D721Med (cell line): ENCODE data around the gene TSR3.
"Not testable (repeated sequence)": the region's sequence is repeated elsewhere in the genome, so short reads cannot be mapped to it uniquely, and the experiment has no call there.

ENCODE experiments used
- DNase-seq: peaks from one replicate; pipeline ENCODE4 v3.0.0; 2011; ENCODE audit warnings: low spot score; ENCODE audit not compliant: insufficient read length
- FAIRE-seq: peaks from 2 replicates; lab custom pipeline; 2011; peaks lifted over from hg19 to GRCh38; lab: Jason Lieb, UNC
- TF ChIP-seq, protein P1 (sequence below): IDR thresholded peaks from 2 replicates; pipeline ENCODE4 v1.5.1; 2012; ENCODE audit warnings: mild to moderate bottlenecking, control low read depth; ENCODE audit not compliant: insufficient read depth; ENCODE audit errors: missing control alignments

TSR3 gene

DNA sequence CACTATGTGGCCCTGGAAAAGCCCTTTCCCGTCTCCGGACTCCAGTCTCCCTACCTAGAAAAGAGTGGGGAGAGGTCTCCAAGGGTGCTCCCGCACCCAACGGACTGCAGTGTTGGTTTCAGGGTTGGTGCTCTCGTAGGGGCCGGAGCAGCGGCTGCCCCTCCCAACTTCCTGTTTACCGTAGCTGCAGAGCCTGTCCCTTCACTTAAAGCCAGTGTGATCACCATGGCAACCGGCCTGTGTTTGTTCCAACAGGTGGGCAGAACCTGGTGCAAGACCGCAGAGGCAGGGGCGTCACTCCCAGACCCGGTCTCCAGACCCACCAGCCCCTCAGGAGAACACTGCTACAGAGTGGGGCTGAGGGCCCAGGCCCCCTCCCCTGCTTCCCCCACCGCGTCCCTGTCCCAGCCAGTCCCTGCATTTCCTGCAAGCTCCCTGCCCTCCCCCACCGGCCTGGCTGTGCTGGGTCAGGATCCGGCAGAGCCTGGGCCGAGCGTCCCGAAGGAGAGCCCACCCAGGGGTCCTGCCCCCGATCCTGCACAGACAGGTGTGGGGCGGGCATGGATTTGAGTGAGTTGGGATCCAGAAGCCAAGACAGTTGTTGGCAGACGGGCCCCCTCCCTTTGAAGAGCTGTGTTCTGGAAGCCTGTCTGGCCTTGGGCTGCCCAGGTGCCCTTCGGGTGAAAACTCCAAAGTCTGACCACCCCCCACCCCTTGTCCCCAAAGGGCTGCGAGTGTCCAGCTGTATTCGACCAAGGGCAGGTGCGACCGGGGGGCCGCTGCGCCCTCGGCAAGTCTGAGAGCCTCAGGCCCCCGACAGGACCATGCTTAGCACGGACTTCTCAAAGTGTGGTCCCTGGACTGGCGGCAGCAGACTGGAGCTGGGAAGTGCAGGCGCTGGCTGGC, 19.7 kb downstream of the TSR3 start:
- FAIRE-seq (no peak), DNase-seq (no peak)
- TF ChIP-seq, protein P1, sequence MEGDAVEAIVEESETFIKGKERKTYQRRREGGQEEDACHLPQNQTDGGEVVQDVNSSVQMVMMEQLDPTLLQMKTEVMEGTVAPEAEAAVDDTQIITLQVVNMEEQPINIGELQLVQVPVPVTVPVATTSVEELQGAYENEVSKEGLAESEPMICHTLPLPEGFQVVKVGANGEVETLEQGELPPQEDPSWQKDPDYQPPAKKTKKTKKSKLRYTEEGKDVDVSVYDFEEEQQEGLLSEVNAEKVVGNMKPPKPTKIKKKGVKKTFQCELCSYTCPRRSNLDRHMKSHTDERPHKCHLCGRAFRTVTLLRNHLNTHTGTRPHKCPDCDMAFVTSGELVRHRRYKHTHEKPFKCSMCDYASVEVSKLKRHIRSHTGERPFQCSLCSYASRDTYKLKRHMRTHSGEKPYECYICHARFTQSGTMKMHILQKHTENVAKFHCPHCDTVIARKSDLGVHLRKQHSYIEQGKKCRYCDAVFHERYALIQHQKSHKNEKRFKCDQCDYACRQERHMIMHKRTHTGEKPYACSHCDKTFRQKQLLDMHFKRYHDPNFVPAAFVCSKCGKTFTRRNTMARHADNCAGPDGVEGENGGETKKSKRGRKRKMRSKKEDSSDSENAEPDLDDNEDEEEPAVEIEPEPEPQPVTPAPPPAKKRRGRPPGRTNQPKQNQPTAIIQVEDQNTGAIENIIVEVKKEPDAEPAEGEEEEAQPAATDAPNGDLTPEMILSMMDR: no peak

DNA sequence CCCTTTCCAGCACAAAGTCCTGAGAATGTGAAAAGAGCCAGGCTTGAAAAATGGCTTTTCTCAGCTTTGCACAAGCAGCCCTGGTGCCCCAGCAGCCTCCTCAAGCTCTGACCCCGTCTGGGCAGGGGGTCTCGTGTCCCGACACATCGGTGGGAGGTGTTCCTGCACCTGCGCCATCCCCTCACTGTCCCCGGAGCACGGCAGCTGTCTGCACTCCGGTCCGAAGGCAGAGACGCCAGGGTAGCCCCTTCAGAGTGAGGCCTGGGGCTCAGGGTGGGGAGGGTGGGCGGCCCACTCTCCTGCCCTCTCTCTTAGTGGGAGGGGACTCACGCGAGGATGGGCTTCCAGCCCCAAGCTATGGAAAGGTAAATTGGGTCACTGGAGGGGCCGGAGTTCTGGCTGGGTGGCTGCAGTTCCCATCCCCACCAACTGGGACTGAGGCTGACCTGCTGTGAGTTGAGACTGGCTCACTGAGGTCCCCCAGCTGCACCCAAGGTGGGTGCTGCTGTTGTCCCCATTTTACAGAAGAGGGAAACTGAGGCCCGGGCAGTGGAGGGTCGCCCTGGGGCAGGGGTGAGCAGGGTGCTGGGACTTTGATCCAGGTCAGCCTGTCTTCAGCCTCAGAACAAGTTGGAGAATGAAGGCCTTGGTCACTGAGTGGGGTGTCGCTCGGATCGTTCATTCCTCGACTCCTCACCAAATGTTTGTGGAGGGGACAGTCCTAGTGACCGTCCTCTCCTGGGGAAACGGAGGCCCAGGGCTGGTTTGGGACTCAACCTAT, 20.6 kb downstream of the TSR3 start:
- no peak for FAIRE-seq
- TF ChIP-seq, protein P1: no peak
- DNase-seq: no peak

DNA sequence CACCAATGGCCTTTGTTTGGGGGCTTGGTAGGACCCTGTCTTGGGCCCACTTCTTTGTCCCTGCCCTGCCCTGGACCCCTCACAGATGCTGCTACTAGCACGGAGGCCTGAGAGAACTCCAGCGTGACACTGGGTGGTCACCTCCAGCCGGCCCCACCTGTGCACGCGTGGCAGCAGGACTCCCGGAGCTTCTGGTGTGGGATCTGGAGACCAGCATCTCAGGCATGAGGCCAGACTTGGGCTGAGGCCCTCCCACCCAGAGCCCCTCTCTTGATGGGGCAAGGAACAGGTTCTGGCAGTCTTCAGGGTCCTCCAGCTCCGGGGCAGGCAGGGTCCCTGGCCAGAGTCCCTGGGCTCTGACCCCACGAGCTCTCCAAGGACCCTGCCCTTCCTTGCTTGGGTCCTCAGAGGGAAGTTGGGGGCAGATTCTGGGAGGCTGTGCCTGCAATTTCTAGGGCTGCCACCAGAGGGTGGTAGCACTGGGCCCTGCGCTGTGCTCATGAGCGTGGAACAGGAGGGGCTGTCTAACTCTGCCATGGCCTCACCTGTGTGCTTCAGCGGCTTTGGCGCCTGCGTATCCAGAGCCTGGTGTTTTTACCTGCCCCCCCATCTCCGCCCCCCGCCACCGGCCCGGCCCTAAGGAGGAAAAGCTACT, 21.3 kb downstream of the TSR3 start:
- FAIRE-seq: no peak
- no peak for DNase-seq

DNA sequence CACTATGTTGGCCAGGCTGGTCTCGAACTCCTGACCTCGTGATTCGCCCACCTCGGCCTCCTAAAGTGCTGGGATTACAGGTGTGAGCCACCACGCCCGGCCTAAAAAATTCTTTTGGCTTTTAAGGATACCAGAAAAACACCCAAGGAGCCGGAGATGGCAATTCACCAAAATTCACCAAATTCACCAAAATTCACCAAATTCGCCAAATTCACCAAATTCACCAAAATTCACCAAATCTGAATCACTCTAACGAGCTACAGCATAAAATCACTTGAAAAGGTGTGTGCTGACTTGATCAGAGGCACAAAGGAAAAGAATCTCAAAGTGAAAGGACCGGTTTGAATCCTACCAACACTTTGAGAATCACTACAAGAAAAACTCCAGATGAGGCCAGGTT, 22.7 kb downstream of the TSR3 start:
- not testable (repeated sequence) for FAIRE-seq, DNase-seq

More for the DNA sequence above, 21.3 kb downstream of the TSR3 start:
- TF ChIP-seq, protein P1: peak; percentile 39

DNA sequence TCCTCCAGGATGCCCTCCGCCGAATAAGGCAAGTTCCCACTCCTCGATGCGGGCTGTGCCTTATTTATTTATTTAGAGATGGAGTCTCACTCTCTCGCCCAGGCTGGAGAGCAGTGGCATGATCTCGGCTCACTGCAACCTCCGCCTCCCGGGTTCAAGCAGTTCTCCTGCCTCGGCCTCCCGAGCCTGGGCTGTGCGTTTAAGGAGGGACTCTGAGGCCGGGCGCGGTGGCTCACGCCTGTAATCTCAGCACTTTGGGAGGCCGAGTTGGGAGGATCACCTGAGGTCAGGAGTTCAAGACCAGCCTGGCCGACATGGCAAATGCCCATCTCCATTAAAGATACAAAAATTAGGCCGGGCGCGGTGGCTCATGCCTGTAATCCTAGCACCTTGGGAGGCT, 23.5 kb downstream of the TSR3 start:
- FAIRE-seq, DNase-seq: not testable (repeated sequence)

DNA sequence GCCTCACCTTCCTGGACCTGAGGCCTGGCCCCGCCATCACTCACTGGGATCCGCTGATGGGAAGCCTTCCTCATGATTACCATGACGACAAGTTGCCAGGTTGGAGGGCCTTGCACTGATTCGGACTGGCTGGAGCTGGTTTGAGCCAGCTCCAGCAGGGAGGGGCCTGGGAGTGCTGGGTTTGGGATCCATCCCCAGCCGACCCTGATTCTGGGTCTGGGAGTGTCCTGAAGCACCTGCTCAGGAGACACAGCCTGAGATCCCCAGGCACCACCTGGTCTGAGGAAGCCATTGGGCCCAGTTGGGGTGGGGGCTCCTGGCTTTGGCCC, 24.1 kb downstream of the TSR3 start:
- no peak for FAIRE-seq
- TF ChIP-seq, protein P1: no peak
- DNase-seq: no peak

DNA sequence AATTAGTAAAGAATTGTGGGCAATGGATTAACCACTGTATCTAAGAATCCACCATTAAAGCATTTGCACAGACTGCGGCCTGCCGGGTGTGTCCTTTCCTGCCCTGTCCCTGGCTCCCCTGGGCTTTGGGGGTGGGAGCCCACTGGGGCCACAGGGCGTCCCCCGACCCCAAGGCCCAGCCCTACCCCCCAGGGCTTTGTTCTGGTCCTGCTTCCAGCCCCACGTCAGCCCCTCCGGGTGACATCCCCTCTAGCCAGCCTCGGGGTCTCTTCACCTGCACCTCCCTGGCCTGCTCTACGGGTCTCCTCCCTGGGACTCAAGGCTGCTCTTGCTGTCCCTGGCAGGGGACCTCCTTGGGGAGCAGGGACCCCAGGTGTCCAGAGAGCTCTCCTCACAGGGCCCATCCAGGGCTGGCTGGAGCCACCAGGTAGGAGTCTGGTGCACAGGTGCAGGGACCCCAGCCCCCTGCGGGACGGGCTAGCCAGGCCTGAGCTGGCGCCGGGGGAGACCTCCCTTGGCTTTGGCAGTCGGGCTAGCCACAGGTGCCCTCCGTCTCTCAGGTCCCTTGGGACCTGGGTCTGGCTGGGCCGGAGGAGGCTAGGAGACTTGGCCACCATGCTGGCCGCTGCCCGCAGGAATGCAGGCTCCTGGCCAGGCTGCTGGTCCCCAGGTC, 24.6 kb downstream of the TSR3 start:
- DNase-seq (no peak), FAIRE-seq (no peak)
- TF ChIP-seq, protein P1: no peak
